Activated CD8-positive, alpha-beta T cell treated with anti-CD3 and anti-CD28 coated beads for 36 hours (primary cell): Measurements from ENCODE around the gene PCDHGA9. TPM values are rescaled to one million over a fixed set of nuclear protein-coding genes. Genes with fewer than 3 reads are reported as not detected.
"Not testable (repeated sequence)": the region's sequence is repeated elsewhere in the genome, so short reads cannot be mapped to it uniquely, and the experiment has no call there.

ENCODE experiments used
- ATAC-seq: fragments of 200-7000 bp; cut with Tn5 transposase; one replicate; pipeline ENCODE4 v1.10.0; 2021; ENCODE audit warnings: mild to moderate bottlenecking, moderate library complexity
- CTCF ChIA-PET: fragments of 350-600 bp; sonication (Branson Sonifier 250); formaldehyde crosslinking; loops from one replicate; lab custom pipeline; 2021; ENCODE audit warnings: antibody characterized with exemption; lab: Charles Lee
- POLR2A ChIA-PET: fragments of 350-600 bp; sonication (Branson Sonifier 250); formaldehyde crosslinking; loops from one replicate; lab custom pipeline; 2021; ENCODE audit warnings: antibody characterized with exemption; lab: Charles Lee
- DNase-seq: peaks from one replicate; pipeline ENCODE4 v3.0.0-alpha.2; 2020
- H3K27ac Mint-ChIP-seq: one replicate; pipeline ENCODE4 v1.8.0; 2021; ENCODE audit warnings: mild to moderate bottlenecking, mixed read lengths
- H3K27me3 Mint-ChIP-seq: one replicate; pipeline ENCODE4 v1.8.0; 2021; ENCODE audit warnings: mixed read lengths
- H3K36me3 Mint-ChIP-seq: one replicate; pipeline ENCODE4 v1.8.0; 2021; ENCODE audit warnings: low read depth, mixed read lengths
- H3K4me1 Mint-ChIP-seq: one replicate; pipeline ENCODE4 v1.8.0; 2021; ENCODE audit warnings: low read depth, mixed read lengths
- H3K4me3 Mint-ChIP-seq: one replicate; pipeline ENCODE4 v1.8.0; 2021; ENCODE audit warnings: mild to moderate bottlenecking, moderate library complexity, mixed read lengths
- H3K9me3 Mint-ChIP-seq: one replicate; pipeline ENCODE4 v1.8.0; 2021; ENCODE audit warnings: mixed read lengths
- intact Hi-C: fragments of 100-400 bp; cut with micrococcal nuclease; formaldehyde crosslinking; loops from one replicate; pipeline ENCODE4 v1.10.0; 2022
- total RNA-seq, 2 experiments: library from RNA; stranded (reverse); gene quantifications; one replicate each; pipeline ENCODE4 v1.2.3, GENCODE V29; 2021
- TF ChIP-seq, protein P1 (sequence below): fragments of 200-600 bp; IDR thresholded peaks from one replicate; pipeline ENCODE4 v1.8.0; 2022; ENCODE audit warnings: antibody characterized with exemption, mild to moderate bottlenecking

Gene PCDHGA9
- total RNA-seq, 2 experiments from 2014 or later: 0.09 TPM; not detected in 1

DNA sequence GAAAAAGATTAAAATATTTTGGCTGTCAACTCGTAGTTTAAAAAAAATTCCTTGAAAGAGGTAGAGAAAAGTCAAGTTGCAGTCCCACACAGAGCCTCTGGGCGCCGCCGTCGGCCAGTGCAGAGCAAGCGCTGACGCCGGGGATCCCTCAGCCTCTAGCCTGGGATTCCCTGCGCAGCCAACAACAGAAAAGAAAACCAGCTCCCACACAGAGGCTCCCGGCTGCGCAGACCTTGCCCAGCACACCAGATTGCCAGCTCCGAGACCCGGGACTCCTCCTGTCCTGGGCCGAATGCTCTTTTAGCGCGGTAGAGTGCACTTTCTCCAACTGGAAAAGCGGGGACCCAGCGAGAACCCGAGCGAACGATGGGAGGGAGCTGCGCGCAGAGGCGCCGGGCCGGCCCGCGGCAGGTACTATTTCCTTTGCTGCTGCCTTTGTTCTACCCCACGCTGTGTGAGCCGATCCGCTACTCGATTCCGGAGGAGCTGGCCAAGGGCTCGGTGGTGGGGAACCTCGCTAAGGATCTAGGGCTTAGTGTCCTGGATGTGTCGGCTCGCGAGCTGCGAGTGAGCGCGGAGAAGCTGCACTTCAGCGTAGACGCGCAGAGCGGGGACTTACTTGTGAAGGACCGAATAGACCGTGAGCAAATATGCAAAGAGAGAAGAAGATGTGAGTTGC, 15.1 kb downstream of the PCDHGA9 start, which contains the start of gene PCDHGB7:
Gene PCDHGB7 (plus strand): TSS at position 184 of the 679 bp plus-strand sequence. CDS start 183 bp downstream, at position 367.
- CTCF ChIA-PET: interaction anchor here (0.8 to 6.5 kb wide), 13 partner anchors 9 to 209 kb away, joined by 3 to 71 read pairs (median 4); partner anchors contain the start of genes PCDHB12, PCDHGA12 and PCDHGB6
- Mint-ChIP-seq H3K27me3 (peaks cover 77% of the 10 kb centered on the region), H3K36me3 (peaks cover 39% of the 10 kb centered on the region), H3K4me1 (peaks cover 19% of the 10 kb centered on the region), H3K9me3 (peaks cover 39% of the 10 kb centered on the region), H3K4me3 (peak within 1 kb of the TSS; percentile 64)
- POLR2A ChIA-PET, H3K27ac Mint-ChIP-seq, intact Hi-C loops: not testable (repeated sequence)
- TF ChIP-seq, protein P1, sequence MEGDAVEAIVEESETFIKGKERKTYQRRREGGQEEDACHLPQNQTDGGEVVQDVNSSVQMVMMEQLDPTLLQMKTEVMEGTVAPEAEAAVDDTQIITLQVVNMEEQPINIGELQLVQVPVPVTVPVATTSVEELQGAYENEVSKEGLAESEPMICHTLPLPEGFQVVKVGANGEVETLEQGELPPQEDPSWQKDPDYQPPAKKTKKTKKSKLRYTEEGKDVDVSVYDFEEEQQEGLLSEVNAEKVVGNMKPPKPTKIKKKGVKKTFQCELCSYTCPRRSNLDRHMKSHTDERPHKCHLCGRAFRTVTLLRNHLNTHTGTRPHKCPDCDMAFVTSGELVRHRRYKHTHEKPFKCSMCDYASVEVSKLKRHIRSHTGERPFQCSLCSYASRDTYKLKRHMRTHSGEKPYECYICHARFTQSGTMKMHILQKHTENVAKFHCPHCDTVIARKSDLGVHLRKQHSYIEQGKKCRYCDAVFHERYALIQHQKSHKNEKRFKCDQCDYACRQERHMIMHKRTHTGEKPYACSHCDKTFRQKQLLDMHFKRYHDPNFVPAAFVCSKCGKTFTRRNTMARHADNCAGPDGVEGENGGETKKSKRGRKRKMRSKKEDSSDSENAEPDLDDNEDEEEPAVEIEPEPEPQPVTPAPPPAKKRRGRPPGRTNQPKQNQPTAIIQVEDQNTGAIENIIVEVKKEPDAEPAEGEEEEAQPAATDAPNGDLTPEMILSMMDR: peak; percentile 63
- DNase-seq (peak; percentile 75), ATAC-seq (peak; percentile 76)

DNA sequence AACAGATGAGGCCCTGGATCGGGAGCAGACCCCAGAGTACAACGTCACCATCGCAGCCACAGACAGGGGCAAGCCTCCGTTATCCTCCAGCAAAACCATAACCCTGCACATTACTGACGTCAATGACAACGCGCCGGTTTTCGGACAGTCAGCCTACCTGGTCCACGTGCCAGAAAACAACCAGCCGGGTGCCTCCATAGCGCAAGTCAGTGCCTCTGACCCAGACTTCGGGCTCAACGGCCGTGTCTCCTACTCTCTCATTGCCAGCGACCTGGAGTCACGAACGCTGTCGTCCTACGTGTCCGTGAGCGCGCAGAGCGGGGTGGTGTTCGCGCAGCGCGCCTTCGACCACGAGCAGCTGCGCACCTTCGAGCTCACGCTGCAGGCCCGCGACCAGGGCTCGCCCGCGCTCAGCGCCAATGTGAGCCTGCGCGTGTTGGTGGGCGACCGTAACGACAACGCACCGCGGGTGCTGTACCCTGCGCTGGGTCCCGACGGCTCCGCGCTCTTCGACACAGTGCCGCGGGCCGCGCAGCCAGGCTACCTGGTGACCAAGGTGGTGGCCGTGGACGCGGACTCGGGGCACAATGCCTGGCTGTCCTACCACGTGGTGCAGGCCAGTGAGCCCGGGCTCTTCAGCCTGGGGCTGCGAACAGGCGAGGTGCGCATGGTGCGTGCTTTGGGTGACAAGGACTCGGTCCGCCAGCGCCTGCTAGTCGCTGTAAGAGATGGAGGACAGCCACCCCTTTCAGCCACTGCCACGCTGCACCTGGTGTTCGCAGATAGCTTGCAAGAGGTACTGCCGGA, 16.7 kb downstream of the PCDHGA9 start:
- peaks cover 72% of the 10 kb centered on the region for H3K27me3 Mint-ChIP-seq
- H3K9me3 Mint-ChIP-seq: peaks cover 35% of the 10 kb centered on the region
- ATAC-seq: no peak
- ChIA-PET POLR2A (no interaction called here), CTCF (interaction anchor here (0.9 to 6.5 kb wide), 9 partner anchors 11 to 145 kb away, joined by 3 to 71 read pairs (median 10); partner anchors contain the start of genes PCDHGA12, PCDHGC3 and PCDHGC4)
- intact Hi-C loops: no loop called here
- no peak for DNase-seq
- H3K36me3 Mint-ChIP-seq: peaks cover 35% of the 10 kb centered on the region
- H3K4me1 Mint-ChIP-seq: peaks cover 13% of the 10 kb centered on the region
- TF ChIP-seq, protein P1: no peak
- no peak overlapping the region for H3K27ac Mint-ChIP-seq
- H3K4me3 Mint-ChIP-seq: no peak overlapping the region

DNA sequence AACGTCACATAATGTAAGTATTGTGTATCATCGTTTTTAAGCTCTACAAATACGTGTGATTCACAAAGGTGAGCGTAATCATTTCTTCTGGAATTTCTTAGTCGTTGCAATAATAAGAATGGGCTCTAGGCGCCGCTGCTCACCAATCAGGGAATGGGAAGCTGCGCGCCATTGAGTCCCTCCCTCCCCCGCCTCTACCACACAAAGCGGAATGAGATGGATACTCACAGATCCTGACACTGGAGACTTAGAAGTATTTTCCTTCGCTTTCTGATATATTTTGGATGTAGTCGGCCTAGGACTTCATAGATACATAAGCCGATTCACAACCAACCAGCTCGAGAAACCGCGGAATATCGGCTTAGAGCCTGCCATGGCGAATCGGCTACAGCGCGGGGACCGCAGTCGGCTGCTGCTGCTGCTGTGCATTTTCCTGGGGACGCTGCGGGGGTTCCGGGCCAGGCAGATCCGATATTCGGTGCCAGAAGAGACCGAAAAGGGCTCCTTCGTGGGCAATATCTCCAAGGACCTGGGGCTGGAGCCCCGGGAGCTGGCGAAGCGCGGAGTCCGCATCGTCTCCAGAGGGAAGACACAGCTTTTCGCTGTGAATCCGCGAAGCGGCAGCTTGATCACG, 18.4 kb downstream of the PCDHGA9 start, which contains the start of gene PCDHGA11:
Gene PCDHGA11 (plus strand): TSS at position 197 of the 634 bp plus-strand sequence. CDS start 177 bp downstream, at position 374.
- CTCF ChIA-PET: interaction anchor here (0.6 to 6.5 kb wide), 41 partner anchors 8 to 234 kb away, joined by 3 to 71 read pairs (median 4); partner anchors contain the start of genes PCDHB9, PCDHGA1, PCDHGA10 and PCDHGA12
- DNase-seq (peak; percentile 69), ATAC-seq (peak; percentile 61)
- H3K36me3 Mint-ChIP-seq: peaks cover 28% of the 10 kb centered on the region
- peak within 1 kb of the TSS; percentile 74 for H3K4me3 Mint-ChIP-seq
- POLR2A ChIA-PET: no interaction called here
- peaks cover 28% of the 10 kb centered on the region for H3K9me3 Mint-ChIP-seq
- intact Hi-C loops: no loop called here
- no peak within 1 kb of the TSS for H3K27ac Mint-ChIP-seq
- peaks cover 8% of the 10 kb centered on the region for H3K4me1 Mint-ChIP-seq
- H3K27me3 Mint-ChIP-seq: peaks cover 72% of the 10 kb centered on the region
- TF ChIP-seq, protein P1: peak; percentile 76

DNA sequence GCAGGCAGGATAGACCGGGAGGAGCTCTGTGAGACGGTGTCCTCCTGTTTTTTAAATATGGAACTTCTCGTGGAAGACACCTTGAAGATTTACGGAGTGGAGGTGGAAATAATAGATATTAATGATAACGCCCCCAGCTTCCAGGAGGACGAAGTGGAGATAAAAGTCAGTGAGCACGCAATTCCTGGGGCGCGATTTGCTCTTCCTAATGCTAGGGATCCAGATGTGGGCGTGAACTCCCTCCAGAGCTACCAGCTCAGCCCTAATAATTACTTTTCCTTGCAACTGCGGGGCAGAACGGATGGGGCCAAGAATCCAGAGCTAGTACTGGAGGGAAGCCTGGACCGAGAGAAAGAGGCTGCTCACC, 18.9 kb downstream of the PCDHGA9 start:
- H3K27ac Mint-ChIP-seq: no peak overlapping the region
- H3K4me3 Mint-ChIP-seq: peak overlapping the region; percentile 74
- TF ChIP-seq, protein P1: no peak

More for the DNA sequence above, 18.9 kb downstream of the PCDHGA9 start:
- H3K9me3 Mint-ChIP-seq: peaks cover 28% of the 10 kb centered on the region
- ATAC-seq (no peak), DNase-seq (no peak)
- intact Hi-C loops: no loop called here
- peaks cover 73% of the 10 kb centered on the region for H3K27me3 Mint-ChIP-seq
- H3K4me1 Mint-ChIP-seq: peaks cover 8% of the 10 kb centered on the region
- ChIA-PET CTCF (interaction anchor here (0.8 to 6.5 kb wide), 39 partner anchors 8 to 566 kb away, joined by 3 to 71 read pairs (median 4); partner anchors contain the start of genes PCDHA10, PCDHB9, PCDHGA1 and PCDHGA10), POLR2A (no interaction called here)
- peaks cover 28% of the 10 kb centered on the region for H3K36me3 Mint-ChIP-seq
